Central memory CD8-positive, alpha-beta T cell (primary cell): ENCODE measurements around the gene ZNF697.

Experiments
- ATAC-seq: fragments of 150-1000 bp; cut with Tn5 transposase; replicated peaks from 2 replicates; pipeline ENCODE4 v1.10.0; 2022; ENCODE audit warnings: mild to moderate bottlenecking, moderate FRiP score, moderate number of reproducible peaks; ENCODE audit not compliant: poor library complexity, severe bottlenecking; ENCODE audit errors: extremely low read depth
- DNase-seq, 2 donors: peaks; one replicate each; pipeline ENCODE4 v3.0.0; 2021; ENCODE audit warnings: low spot score in 2 of 2
- H3K27ac Mint-ChIP-seq: one replicate; pipeline ENCODE4 v1.8.0; 2022; ENCODE audit warnings: low read depth, mild to moderate bottlenecking, moderate library complexity, mixed read lengths
- H3K27me3 Mint-ChIP-seq: one replicate; pipeline ENCODE4 v1.8.0; 2022; ENCODE audit warnings: mixed read lengths
- H3K36me3 Mint-ChIP-seq: one replicate; pipeline ENCODE4 v1.8.0; 2022; ENCODE audit warnings: mild to moderate bottlenecking, moderate library complexity, mixed read lengths; ENCODE audit not compliant: insufficient read depth
- H3K4me1 Mint-ChIP-seq: one replicate; pipeline ENCODE4 v1.8.0; 2022; ENCODE audit warnings: mixed read lengths
- H3K4me3 Mint-ChIP-seq: one replicate; pipeline ENCODE4 v1.8.0; 2022; ENCODE audit warnings: mild to moderate bottlenecking, moderate library complexity, mixed read lengths
- H3K9me3 Mint-ChIP-seq: one replicate; pipeline ENCODE4 v1.8.0; 2022; ENCODE audit warnings: mixed read lengths

ZNF697 gene

GRCh38 chr1:119676571-119677206 is 28.6 kb upstream of the ZNF697 start:
- DNase-seq (no peak), ATAC-seq (no peak)
- Mint-ChIP-seq H3K36me3 (no peaks in the 10 kb centered on the region), H3K4me3 (no peak overlapping the region), H3K9me3 (no peaks in the 10 kb centered on the region), H3K27me3 (peaks cover 45% of the 10 kb centered on the region), H3K4me1 (peaks cover 5% of the 10 kb centered on the region), H3K27ac (no peak overlapping the region)

- DNase-seq: peak; percentile 30 to 43
- peak; percentile 37 for ATAC-seq
- no peak overlapping the region for H3K27ac Mint-ChIP-seq
- H3K9me3 Mint-ChIP-seq: no peaks in the 10 kb centered on the region
- peaks cover 55% of the 10 kb centered on the region for H3K27me3 Mint-ChIP-seq
- peaks cover 5% of the 10 kb centered on the region for H3K4me1 Mint-ChIP-seq
- H3K36me3 Mint-ChIP-seq: no peaks in the 10 kb centered on the region
- H3K4me3 Mint-ChIP-seq: peak overlapping the region; percentile 36
These were observed 27.6 kb upstream of the ZNF697 start for GRCh38 chr1:119675349-119676345.

- DNase-seq (peak in 1 of 2 donors; percentile 10), ATAC-seq (peak; percentile 73)
- Mint-ChIP-seq H3K36me3 (no peaks in the 10 kb centered on the region), H3K9me3 (no peaks in the 10 kb centered on the region), H3K4me3 (no peak overlapping the region), H3K4me1 (peaks cover 5% of the 10 kb centered on the region), H3K27ac (no peak overlapping the region), H3K27me3 (peaks cover 63% of the 10 kb centered on the region)
These were observed 26.8 kb upstream of the ZNF697 start for GRCh38 chr1:119674835-119675289.

- no peak for DNase-seq
- H3K27ac Mint-ChIP-seq: no peak overlapping the region
- no peak overlapping the region for H3K4me3 Mint-ChIP-seq
- no peaks in the 10 kb centered on the region for H3K9me3 Mint-ChIP-seq
- H3K27me3 Mint-ChIP-seq: peaks cover 69% of the 10 kb centered on the region
- ATAC-seq: no peak
- no peaks in the 10 kb centered on the region for H3K36me3 Mint-ChIP-seq
- H3K4me1 Mint-ChIP-seq: peaks cover 5% of the 10 kb centered on the region
These were observed 26.1 kb upstream of the ZNF697 start for GRCh38 chr1:119674111-119674526.

- H3K36me3 Mint-ChIP-seq: no peaks in the 10 kb centered on the region
- DNase-seq (no peak), ATAC-seq (no peak)
- no peak overlapping the region for H3K4me3 Mint-ChIP-seq
- H3K4me1 Mint-ChIP-seq: peaks cover 5% of the 10 kb centered on the region
- H3K9me3 Mint-ChIP-seq: no peaks in the 10 kb centered on the region
- peaks cover 69% of the 10 kb centered on the region for H3K27me3 Mint-ChIP-seq
- no peak overlapping the region for H3K27ac Mint-ChIP-seq
These were observed 25.3 kb upstream of the ZNF697 start for GRCh38 chr1:119673171-119673940.

GRCh38 chr1:119670898-119671297 is 22.8 kb upstream of the ZNF697 start:
- Mint-ChIP-seq H3K27ac (no peak overlapping the region), H3K9me3 (no peaks in the 10 kb centered on the region), H3K27me3 (peaks cover 59% of the 10 kb centered on the region), H3K4me3 (no peak overlapping the region), H3K4me1 (peaks cover 5% of the 10 kb centered on the region), H3K36me3 (no peaks in the 10 kb centered on the region)
- no peak for DNase-seq
- ATAC-seq: no peak

GRCh38 chr1:119667173-119667572 is 19.1 kb upstream of the ZNF697 start:
- Mint-ChIP-seq H3K4me3 (no peak overlapping the region), H3K9me3 (no peaks in the 10 kb centered on the region), H3K27me3 (peaks cover 43% of the 10 kb centered on the region), H3K36me3 (no peaks in the 10 kb centered on the region), H3K27ac (no peak overlapping the region), H3K4me1 (no peaks in the 10 kb centered on the region)
- no peak for DNase-seq
- ATAC-seq: no peak

- ATAC-seq (no peak), DNase-seq (no peak)
- peaks cover 45% of the 10 kb centered on the region for H3K27me3 Mint-ChIP-seq
These were observed 16.0 kb upstream of the ZNF697 start for GRCh38 chr1:119664067-119664466.

GRCh38 chr1:119662034-119662437 is 14.0 kb upstream of the ZNF697 start:
- Mint-ChIP-seq H3K27me3 (peaks cover 45% of the 10 kb centered on the region), H3K4me1 (no peaks in the 10 kb centered on the region), H3K4me3 (no peak overlapping the region), H3K27ac (no peak overlapping the region), H3K36me3 (no peaks in the 10 kb centered on the region), H3K9me3 (no peaks in the 10 kb centered on the region)
- DNase-seq (no peak), ATAC-seq (no peak)

More at GRCh38 chr1:119664067-119664466, 16.0 kb upstream of the ZNF697 start:
- no peak overlapping the region for H3K4me3 Mint-ChIP-seq
- H3K9me3 Mint-ChIP-seq: no peaks in the 10 kb centered on the region
- no peaks in the 10 kb centered on the region for H3K36me3 Mint-ChIP-seq
- H3K27ac Mint-ChIP-seq: no peak overlapping the region
- H3K4me1 Mint-ChIP-seq: no peaks in the 10 kb centered on the region

GRCh38 chr1:119660253-119661083 is 12.4 kb upstream of the ZNF697 start:
- no peaks in the 10 kb centered on the region for H3K36me3 Mint-ChIP-seq
- H3K27ac Mint-ChIP-seq: no peak overlapping the region
- DNase-seq (no peak), ATAC-seq (no peak)
- peaks cover 48% of the 10 kb centered on the region for H3K27me3 Mint-ChIP-seq
- no peaks in the 10 kb centered on the region for H3K4me1 Mint-ChIP-seq
- no peaks in the 10 kb centered on the region for H3K9me3 Mint-ChIP-seq
- no peak overlapping the region for H3K4me3 Mint-ChIP-seq

- no peak for DNase-seq
- Mint-ChIP-seq H3K4me1 (no peaks in the 10 kb centered on the region), H3K27me3 (peaks cover 43% of the 10 kb centered on the region), H3K4me3 (no peak overlapping the region), H3K9me3 (no peaks in the 10 kb centered on the region), H3K27ac (no peak overlapping the region), H3K36me3 (no peaks in the 10 kb centered on the region)
- ATAC-seq: no peak
These were observed 11.6 kb upstream of the ZNF697 start for GRCh38 chr1:119659628-119660027.
